ENCODE results near the gene STK36.

The STK36 gene

DNA sequence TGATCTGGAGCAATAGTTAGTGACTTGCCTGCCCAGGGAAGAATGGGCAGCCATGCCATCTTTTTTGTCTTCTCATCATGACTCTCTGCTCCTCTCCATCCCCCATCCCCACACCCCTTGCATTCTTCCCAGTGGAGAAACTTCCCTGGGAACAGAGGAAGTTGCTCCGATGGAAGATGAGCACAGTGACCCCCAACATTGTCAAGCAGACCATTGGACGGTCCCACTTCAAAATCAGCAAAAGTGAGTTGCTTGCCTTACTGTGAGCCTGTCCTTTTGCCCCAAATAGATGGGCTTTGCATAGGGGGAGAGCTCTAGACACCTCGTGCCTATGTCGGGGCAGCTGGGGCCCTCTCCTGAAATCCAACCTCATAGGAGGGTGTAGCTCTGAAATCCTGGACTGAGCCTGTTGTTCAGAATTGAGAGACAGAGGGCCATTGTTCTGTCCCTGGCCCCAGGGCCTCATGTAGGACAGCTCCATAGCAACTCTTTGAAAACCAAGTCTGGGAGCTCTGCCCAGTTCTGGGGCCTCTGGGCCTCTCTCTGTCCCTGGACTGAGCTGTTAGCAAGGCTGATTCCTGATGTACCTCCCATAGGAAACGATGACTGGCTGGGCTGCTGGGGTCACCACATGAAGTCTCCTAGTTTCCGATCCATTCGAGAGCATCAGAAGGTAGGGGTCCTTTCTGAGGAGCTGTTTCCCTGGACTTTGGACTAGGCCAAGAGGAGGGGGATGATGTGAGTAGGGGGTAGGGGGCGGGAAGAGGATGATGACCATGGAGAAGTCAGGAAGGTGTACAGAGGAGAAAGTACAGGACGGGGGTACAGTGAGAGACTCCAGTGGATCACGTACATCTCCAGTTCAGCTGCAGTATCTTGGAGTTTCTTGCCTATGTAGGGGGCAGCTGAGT, 73.9 kb downstream of the STK36 start:
- DNase-seq (ENCODE audit: insufficient read length, low spot score) (no peak), FAIRE-seq (no peak)

DNA sequence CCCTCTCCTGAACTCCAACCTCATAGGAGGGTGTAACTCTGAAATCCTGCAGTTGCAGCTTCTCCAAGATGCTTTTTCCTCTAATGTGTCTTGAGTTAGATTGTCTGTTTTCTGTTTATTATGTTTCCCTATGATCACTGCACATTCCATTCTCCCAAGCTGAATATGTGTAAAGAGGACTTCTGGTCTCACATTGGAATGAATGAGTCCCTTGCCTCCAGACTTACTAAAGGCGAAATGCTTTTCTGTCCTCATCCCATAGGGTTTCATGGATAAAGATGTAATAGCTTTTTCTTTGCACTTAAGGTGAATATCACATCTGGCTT, 74.5 kb downstream of the STK36 start:
- DNase-seq (ENCODE audit: insufficient read length, low spot score) (no peak), FAIRE-seq (no peak)

DNA sequence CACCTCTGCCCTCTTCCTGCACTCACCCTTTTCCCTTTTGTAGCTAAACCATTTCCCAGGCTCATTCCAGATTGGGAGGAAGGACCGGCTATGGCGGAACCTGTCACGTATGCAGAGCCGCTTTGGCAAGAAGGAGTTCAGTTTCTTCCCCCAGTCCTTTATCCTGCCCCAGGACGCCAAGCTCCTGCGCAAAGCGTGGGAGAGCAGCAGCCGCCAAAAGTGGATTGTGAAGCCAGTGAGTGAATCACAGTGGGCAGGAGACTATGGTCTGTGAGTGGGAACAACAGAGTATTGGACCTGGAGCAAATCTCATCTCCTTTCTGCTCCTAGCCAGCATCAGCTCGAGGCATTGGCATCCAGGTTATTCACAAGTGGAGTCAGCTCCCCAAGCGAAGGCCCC, 75.1 kb downstream of the STK36 start:
- DNase-seq (ENCODE audit: insufficient read length, low spot score) (no peak), FAIRE-seq (no peak)

DNA sequence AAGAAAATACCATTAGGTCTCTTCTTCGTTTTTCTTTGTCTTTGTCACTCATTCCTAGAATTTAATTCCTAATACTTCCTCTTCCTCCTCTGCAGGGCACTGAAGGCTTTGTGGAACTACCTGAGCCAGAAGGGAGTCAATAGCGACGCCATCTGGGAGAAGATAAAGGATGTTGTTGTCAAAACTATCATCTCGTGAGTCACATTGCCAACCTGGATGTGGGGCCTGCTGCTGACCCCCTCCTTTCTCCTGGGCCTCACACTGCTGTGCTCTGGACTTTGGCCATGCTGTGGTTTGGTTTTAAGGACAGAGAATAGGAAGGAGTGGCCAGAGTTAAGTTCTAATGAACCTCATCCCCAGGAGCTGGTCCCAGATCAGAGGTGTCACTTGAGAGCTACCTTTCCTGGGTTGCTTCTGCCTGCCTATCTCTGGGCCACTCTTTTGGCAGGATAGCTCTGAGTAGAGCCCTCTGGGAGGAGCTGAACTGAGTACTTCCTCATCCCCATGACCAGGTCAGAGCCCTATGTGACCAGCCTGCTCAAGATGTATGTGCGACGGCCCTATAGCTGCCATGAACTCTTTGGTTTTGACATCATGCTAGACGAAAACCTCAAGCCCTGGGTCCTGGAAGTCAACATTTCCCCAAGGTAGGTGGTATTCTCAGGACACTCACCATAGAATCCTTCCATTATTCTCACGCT, 77.0 kb downstream of the STK36 start:
- no peak for DNase-seq (ENCODE audit: insufficient read length, low spot score)
- no peak for FAIRE-seq

Measured in HTR-8/SVneo (cell line).